Effector CD8-positive, alpha-beta T cell (primary cell): ENCODE measurements around the gene TMEM185B.
"Not testable (repeated sequence)": the region's sequence is repeated elsewhere in the genome, so short reads cannot be mapped to it uniquely, and the experiment has no call there.

Experiments
- DNase-seq: peaks from one replicate; lab custom pipeline; 2025; lab: John Stamatoyannopoulos, UW

TMEM185B gene

DNA sequence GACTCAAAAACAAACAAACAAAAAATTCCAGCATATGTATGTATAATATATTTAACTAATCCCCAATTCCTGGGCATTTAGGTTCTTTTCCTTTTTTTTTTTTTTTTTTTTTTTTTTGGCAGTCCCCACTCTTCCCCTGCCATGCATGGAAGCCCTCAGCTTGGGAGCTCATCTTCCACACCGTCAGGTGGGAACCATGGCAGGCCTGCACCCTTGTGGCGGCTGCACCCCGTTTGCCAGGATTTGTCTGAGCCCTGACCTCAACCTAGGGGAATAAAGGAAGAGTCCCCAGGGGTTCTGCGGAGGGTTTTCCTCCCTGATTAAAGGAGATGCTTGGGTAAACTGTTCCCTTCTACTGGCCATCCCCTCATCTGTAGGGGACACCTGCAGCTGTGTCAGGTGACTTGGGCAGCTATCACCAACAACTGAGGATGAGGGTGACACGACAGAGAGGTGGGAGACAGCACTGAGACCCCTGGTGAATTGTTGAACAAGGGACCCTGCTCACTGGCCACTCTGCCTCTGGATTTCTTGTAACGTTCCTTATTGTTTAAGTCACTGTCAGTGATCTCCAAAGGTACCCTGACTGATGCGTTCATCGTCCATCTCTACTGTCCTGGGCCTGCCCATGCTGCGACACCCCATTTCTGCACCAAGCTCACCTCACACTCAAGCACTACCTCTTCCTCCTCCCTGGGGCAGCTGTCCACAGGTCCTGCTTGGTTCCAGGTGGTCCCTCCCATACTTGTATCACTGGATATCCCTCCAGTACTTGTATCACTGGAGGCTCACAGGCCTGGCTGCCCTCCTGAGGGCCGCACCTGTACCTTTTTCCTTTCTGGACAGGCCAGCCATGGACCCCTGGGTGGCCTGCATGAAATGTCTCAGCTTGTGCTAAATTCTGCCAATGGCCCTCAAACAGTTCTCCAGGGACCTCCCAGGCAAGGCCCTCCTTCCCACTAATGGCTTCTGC is 14.5 kb downstream of the TMEM185B start:
- no peak for DNase-seq

DNA sequence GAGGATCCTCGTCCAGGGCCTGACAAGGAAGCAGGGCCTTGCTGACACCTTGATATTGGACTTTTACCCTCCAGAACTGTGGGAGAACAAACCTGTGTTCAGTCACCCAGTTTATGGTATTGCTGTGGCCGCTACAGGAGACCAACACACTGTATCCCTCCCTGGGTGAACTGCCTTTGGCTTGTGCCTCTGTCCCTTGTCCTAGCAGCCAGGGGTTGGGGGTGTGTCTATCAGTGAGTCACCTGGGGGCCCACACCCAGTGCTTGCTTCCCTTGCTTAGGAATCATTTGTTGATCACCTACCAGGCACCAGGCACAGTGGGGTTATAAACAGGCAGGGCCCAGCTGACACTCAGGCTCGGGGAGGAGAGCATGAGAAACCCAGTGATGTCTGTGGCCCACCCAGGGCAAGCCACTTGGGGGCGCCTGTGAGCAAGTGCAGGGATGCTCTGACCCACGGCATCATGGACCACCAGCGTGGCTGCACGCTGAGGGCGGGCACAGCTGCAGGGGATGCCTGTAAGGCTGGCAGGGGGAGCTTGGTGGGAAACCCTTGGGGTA is 17.1 kb downstream of the TMEM185B start:
- no peak for DNase-seq

DNA sequence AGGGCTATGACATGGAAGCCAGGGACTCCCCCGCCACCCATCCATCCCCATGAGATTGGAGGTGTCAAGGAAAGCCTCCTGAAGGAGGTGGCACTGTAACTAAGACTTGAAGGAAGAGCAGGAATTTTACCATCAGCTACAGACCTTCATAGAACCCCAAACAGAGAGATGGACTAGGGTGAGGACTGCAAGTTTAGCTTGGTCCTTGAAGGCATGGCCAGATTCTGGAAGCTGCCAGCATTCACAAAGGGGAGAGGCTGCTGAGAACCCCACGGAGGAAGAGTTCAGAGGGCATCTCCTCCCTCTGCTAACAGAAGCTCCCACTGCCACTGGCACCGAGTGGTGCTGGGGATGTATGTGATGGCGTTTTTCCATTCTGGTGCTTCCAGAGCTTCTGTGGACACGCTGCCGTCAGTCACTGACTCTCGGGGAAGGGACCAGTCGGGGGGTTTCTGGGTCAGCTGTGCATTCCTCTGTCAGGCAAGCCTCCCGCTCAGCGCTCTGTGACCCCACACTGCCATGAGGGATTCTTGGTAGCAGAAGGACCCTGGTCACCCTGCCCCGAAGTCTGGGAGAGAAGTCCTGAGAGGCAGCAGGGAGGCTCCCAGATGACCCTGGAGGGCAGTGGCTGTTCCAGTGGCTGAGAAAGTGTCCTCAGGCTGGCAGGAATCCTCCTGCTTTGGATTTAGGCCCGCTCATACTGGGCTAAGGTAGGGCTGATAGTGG is 18.1 kb downstream of the TMEM185B start:
- no peak for DNase-seq

DNA sequence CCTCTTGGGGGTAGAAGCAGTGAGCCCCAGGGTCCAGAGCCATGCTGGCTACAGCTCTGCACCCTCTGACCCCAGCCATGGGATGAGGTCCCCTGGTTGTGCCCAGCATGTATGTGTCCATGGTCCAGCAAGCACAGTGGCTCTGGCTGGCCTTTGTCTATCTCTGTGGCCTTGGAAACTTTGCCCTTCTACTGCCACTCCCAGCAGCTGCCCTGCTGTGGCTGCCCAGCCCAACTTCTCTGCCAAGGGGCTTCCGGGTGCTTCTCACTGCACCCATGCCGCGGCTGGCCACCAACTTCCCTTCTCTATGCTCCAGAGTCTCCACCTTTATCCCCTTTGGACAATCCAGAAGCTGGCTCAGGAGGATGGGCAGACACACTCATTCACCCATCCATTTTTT is 18.8 kb downstream of the TMEM185B start:
- no peak for DNase-seq

DNA sequence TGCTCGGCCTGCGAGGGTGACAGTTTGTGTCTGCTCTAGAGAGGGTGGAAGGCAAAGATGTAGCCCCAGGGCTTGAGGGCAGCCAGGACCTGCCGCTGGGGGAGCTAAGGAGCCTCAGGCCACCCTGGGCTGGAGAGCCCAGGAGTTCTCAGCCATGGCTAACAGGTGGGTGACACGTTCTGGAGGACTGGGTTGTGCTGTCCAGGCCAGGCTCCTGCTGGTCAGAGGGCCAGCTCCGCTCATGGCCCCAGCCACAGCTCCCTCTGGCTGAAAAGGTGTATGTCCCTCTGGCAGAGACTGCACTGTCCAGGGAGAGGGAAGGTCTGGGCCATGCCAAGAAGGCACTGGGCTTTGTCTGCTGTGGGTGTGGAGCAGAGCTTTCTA is 19.2 kb downstream of the TMEM185B start:
- DNase-seq: no peak

DNA sequence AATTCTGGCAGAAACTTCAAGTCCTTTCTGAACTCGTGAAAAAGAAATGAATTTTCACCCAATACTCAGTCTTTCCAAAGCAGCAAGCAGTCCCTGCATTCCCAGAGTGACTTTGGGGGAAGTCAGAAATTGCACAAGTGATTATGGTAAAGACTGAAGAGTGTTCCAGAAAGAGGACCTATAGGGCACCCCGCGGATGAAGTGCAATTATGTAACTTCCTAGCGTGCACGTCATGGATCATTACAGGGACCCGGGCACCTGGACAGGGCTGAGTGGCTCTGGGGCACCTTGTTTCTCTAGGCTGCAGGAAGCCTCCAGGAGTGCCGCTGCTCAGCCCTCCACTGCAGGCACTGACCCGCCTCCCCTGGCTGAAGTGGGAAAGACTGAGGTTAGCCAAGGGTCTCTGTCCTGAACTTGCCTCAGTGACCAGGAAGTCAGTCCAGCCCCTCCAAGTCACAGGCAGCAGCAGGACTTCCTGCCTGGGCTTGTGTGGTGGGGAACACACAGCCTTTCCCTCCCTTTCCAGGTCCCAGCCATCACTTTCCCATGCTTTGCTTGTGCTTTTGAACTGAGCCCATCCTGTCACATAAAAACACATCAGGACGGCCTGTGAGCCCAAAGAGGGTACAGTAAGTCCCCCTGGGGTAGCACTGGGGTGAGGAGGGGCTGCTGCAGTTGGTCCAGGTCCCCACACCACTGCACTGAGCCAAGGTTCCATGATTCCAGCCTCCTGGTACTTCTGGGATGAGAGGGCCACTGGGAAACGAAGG is 19.8 kb downstream of the TMEM185B start:
- no peak for DNase-seq

DNA sequence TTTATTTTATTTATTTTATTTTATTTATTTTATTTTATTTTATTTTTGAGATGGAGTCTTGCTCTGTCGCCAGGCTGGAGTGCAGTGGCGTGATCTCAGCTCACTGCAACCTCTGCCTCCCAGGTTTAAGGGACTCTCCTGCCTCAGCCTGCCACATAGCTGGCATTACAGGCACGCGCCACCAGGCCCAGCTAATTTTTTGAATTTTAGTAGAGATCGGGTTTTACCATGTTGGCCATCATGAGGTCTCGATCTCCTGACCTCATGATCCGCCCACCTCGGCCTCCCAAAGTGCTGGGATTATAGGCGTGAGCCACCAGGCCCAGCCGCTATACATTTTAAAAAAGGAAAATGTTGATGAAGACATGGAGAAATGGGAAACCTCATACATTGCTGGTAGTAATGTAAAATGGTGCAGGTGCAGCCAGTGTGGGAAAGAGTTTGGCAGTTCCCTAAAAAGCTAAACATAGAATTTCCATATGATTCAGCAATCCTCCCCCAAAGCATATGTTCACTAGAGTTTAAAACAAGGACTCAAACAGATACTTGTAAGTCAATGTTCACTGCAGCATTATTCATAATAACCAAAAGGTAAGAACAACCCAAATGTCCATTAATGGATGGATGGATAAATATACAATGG is 23.3 kb downstream of the TMEM185B start:
- not testable (repeated sequence) for DNase-seq

DNA sequence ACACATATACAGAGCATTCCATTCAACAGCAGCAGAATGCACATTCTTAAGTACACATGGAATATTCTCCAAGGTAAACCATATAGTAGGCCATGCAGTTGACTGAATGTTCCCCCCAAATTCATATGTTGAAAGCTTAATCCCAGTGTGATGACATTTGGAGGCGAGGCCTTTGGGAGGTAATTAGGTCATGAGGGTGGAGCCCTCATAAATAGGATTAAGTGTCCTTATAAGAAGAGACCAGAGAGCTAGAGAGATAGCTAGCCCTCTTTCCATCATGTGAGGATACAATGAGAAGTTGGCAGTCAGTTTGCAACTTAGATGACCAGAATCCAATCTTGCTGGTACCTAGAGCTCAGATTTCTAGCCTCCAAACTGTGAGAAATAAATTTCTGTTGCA is 27.6 kb downstream of the TMEM185B start:
- DNase-seq: no peak

DNA sequence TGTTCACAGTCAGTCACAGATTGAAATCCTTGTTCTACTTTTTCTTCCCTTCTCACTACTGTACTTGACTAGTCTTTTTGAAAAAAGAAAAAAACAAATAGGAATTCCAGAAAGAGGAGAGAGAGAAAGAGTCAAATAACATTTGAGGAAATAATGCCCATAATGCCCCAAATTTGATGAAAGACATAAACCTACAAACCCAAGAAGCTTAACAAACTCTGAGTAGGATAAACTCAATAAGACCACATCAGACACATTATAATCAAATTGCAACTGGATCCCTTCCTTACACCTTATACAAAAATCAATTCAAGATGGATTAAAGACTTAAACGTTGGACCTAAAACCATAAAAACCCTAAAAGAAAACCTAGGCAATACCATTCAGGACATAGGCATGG is 30.9 kb downstream of the TMEM185B start:
- no peak for DNase-seq

DNA sequence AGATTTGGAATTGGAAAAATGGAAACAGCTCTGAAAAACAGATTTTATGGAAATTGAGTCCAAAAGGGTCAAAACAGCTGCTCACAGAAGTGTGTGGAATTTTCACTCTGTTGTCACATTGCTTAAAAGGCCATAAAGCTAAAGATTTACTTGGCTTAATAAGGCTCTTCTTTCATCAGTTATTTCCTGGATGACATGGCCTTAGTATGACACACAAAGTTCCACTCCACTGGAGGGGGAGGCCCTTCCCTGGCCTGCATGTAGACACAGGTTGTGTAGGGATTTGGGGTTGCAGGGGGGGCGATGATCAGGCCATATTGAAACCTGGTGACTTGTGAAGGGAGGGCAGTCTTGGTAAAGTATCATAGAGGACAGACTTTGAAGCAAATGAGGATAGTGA is 34.0 kb downstream of the TMEM185B start:
- no peak for DNase-seq

DNA sequence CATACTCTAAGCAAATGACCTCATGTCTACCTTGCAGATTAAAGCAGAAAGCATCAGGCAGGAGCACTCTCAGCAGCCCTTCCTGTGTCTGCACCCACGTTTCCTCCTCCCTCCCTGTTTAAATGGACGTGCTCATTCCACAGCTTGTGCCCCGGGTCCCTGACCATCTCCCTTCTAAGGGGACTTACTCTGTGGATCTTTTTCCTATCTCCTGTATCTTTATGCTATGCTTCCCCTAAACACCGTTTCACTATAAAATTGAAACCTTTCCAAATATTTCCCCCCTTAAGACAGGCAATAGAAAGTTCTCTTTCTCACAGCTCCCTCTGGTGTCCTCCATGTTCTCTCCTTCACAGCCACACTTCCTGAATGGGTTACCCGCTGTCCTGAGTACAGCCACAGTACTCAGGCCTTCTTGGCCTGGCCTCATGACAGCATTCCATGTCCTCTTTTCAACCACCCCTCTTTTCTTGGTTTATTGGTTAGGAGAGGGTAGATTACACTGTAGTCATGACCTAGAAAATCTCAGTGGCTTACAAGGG is 41.1 kb downstream of the TMEM185B start:
- DNase-seq: no peak

DNA sequence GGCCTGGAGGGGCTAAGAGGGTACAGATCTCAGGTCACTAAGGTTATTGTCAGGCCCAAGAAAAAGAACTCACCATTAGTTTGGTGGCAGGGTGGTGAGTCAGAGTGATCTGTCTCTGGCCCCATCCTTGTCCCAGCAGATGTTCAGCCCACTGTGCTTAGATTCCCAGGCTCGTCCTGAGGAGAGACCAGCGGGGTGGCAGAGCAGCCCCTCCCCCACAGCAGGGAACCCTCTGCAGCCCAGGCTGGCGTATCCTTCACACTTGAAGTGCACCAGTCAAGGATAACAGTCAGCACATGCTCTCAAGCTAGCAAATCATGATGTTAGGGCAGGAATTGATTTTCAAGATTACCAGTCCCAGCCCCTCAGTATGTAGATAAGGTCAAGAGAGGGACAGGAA is 43.1 kb downstream of the TMEM185B start:
- no peak for DNase-seq

DNA sequence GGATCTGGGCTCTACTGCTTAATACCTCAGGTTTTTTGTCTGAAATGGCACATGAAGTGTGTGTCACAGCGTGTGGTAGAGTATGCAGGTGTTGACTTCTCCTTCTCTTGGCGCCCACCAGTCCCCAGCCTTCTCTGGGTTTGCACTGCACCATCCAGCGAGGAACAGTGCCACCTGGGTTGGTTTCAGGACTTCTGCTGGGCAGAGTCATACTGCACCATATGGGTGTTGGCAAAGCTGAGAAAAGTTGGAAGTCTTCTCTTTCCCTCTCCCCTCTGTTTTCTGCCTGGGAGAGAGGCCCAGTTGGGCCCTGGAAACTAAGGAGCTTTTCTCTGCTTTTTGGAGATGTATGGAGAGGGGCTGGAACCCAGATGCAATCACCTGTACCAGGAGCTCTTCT is 43.8 kb downstream of the TMEM185B start:
- DNase-seq: no peak

DNA sequence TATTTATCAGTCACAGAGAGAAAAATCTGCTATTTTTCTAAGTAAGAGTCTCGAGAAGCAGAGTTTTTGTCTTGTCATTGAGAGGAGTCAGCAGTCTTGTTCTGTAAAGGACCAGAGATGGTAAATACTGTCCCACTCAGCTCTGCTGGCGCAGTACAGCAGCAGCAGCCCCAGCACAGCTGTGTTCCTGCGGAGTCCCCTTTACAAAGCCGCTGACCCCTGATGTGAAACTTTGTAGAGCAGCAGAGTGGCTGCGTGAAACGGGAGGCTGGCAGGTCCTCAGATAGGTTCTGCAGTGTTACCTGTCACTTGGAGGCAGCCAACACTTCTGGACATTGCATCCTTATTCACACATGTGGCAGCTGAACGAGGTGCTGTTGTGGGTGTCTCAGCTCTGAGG is 45.2 kb downstream of the TMEM185B start:
- DNase-seq: no peak

DNA sequence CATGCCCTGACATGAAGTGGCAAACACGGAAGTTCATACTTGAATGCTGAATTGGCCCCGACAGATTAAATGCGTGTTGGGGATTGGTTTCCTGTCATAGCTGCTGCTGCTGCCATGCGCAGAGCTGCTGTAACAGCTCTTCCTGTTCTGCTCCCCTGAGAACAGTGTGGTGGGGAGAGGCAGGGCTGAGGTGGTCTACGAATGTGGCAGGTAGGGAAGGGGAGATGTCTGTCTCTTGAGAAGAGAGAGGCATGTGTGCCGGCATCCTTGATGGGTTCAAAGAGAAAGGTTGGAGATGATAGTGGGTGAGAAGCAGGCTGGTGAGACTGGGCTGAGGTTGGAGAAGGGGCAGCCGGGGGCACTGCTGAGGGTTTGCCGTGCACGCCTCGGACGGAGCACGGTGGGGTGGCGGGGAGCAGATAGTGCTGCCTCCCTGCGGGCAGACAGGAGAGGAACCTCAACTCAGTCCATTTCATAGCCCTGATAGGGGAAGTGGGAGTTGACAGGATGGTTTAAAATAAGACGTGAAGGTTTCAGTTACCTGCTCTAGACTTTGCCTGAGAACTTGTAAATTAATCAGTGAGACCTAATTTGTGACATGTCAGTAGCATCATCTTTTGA is 46.1 kb downstream of the TMEM185B start:
- DNase-seq: peak; percentile 65

DNA sequence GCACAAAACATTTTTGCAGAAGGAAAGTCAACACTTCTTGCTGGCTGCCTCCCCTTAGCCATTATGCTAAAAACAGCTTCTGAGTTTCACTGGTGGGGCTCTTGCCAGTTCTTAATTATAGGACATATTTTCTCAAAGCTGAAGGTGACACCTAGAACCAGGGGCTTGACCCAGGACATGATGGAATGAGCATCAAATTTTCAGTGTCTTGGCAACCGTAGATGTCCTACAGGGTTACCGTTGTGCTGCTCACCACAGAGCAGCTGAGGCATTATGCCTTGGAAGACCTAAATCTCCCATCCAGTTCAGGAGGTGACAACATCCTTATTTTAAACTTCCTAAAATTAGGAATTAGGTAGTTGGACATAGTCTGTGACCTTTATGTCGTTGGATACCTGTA is 46.7 kb downstream of the TMEM185B start:
- DNase-seq: no peak

DNA sequence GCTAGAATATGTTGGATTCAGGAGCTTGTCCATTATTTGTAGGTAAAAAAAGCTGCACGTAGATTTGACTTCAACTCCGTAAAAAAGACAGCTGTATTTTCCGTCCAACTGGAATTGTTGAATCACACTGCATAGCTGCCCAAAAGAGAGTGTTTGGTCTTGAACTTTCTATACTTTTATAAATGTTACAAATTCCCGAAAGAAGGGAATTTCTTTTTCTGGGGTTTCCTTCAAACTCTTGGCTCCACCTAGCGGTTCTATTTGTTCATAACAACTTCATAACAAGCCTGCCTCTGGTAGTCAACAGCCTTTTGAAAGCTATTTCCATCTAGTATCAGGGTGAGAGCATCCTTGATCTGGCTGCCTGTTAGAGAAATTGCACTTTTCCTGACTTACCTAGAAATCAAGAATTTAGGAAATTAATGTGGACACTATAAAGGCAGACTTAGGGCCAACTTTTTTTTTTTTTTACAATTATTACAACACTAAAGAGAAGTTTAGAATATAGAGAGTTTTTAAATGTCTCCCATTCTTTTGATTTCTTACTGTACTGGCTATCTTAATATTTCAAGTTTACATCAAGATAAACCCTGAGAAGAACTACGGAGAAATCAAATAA is 48.1 kb downstream of the TMEM185B start:
- no peak for DNase-seq
